Ovary (tissue), 9 donors: ENCODE results near the gene RAB42. TPM values are rescaled to one million over a fixed set of nuclear protein-coding genes. Genes with fewer than 3 reads are reported as not detected.
"Not testable (repeated sequence)": the region's sequence is repeated elsewhere in the genome, so short reads cannot be mapped to it uniquely, and the experiment has no call there.

ENCODE experiments used
- DNase-seq, 5 donors: peaks; one replicate each; pipeline ENCODE4 v3.0.0-alpha.2; 2019 to 2020
- H3K27ac ChIP-seq, 2 donors: fragments of 200-600 bp; one replicate each; pipeline versions ENCODE4 v1.5.1 to v1.8.0; 2019 to 2022
- H3K27me3 ChIP-seq: fragments of 200-600 bp; one replicate; pipeline ENCODE4 v1.8.0; 2022
- H3K36me3 ChIP-seq: fragments of 200-600 bp; sonication (generic); one replicate; pipeline ENCODE4 v1.5.1; 2019
- H3K4me1 ChIP-seq: one replicate; pipeline ENCODE4 v1.8.1; 2013; ENCODE audit warnings: mild to moderate bottlenecking, moderate library complexity; ENCODE audit not compliant: insufficient read depth
- H3K4me3 ChIP-seq: fragments of 200-600 bp; sonication (generic); one replicate; pipeline ENCODE4 v1.5.1; 2017
- H3K9me3 ChIP-seq, 2 donors: fragments of 200-600 bp in 1 of 2; sonication (generic) in 1 of 2; one replicate each; pipeline versions ENCODE4 v1.5.1 to v1.8.1; 2013 to 2019; ENCODE audit warnings: mild to moderate bottlenecking in 1 of 2, moderate library complexity in 1 of 2
- CTCF ChIP-seq, 3 donors: fragments of 450-650 bp in 2 of 3; fragments of 200-600 bp in 1 of 3; IDR thresholded peaks; one replicate each; pipeline versions ENCODE4 v1.5.1 to v1.8.0; 2016 to 2022; ENCODE audit warnings: antibody characterized with exemption in 3 of 3, mild to moderate bottlenecking in 1 of 3
- EP300 ChIP-seq: sonication (generic); formaldehyde crosslinking; IDR thresholded peaks from one replicate; pipeline ENCODE4 v1.6.1; 2017; ENCODE audit warnings: antibody characterized with exemption
- POLR2A ChIP-seq: fragments of 450-650 bp; IDR thresholded peaks from one replicate; pipeline ENCODE4 v1.6.1; 2017; ENCODE audit warnings: antibody characterized with exemption, mild to moderate bottlenecking, moderate library complexity
- WGBS, 3 donors: extraction: QIAGEN DNeasy Blood & Tissue Kit in 1 of 3; methylation state at CpG; one replicate each; pipeline versions ENCODE4 v1.1.5 to v1.1.7; 2013 to 2017; 5-methylcytosine and 5-hydroxymethylcytosine counted together
- intact Hi-C, 4 donors: fragments of 100-400 bp; cut with DNase I; formaldehyde crosslinking; loops; one replicate each; pipeline versions ENCODE4 v1.11.0 to v1.15.1; 2022 to 2023
- polyA plus RNA-seq, 2 donors: library from polyadenylated mRNA; stranded (reverse); fragments of 200-250 nt in 1 of 2; fragments of 350-450 nt in 1 of 2; fragmentation: Illumina TruSeq in 1 of 2; extraction: RNeasy Lipid Tissue Mini Kit (QIAGEN cat#74804) in 1 of 2; gene quantifications; one replicate each; pipeline ENCODE4 v1.2.3, GENCODE V29; 2013 to 2014
- total RNA-seq, 7 donors: library from RNA; depleted of rRNA in 2 of 7; stranded (reverse); fragments of >200 nt in 2 of 7; fragmentation: NEBNext Ultra II Directional in 3 of 7; extraction: Animal tissue kit (Norgen Biotek cat#: 25700) in 3 of 7; gene quantifications; one replicate each; pipeline versions ENCODE4 v1.1.0 to v1.2.4, GENCODE V29; 2016 to 2023
- donor health status: DM: no; HTN: no; CAD: no; lungs with moderate emphysema.
- donor health status: DM: no; HTN: no; CAD: no.
- donor health status: Bipolar disorder and iron deficiency.
- donor health status: DM: yes; HTN: yes; CAD: no.
- donor health status: DM: no; HTN: no; CAD: no.
- donor health status: DM: yes; HTN: yes; CAD: no.

Gene RAB42
- total and polyA plus RNA-seq, 9 donors: 0.36 to 4.2 (median 0.89) TPM; not detected in 1

GRCh38 chr1:28565726-28566125 lies 26.3 kb upstream of the RAB42 start:
- Histone ChIP-seq H3K9me3 (no peaks in the 10 kb centered on the region), H3K27me3 (no peaks in the 10 kb centered on the region), H3K4me3 (no peak overlapping the region)

DNA sequence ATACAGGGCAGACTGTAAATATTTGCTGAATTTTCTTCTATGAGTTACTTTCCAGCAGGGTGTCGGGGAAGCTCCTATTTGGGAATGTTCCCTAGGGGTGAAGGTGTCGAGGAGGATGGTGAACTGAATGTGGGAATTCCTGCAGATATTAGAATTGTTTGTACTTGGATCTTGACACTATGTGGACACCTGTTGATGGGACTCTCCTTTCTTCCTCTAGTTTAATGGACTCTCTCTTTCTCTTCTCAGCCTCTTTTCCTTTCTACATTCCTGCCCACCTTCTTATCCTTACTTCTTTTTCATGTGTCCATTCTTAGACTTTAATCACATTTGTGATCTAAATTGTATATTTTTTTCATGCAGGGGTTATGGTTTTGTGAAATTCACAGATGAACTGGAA lies 25.1 kb upstream of the RAB42 start:
- Histone ChIP-seq H3K4me3 (no peak overlapping the region), H3K27me3 (no peaks in the 10 kb centered on the region), H3K9me3 (no peaks in the 10 kb centered on the region), H3K4me1 (no peaks in the 10 kb centered on the region), H3K27ac (no peak overlapping the region), H3K36me3 (no peaks in the 10 kb centered on the region)
- TF ChIP-seq POLR2A: no peak
- no peak for TF ChIP-seq EP300
- no peak for TF ChIP-seq CTCF (IDR thresholded peaks at IDR 0.05)
- no peak for DNase-seq
- intact Hi-C loops: no loop called here
- WGBS, 3 donors: 84 to 89% (median 86%) methylated on average over 2 of the region's 2 CpGs

More at GRCh38 chr1:28565726-28566125, 26.3 kb upstream of the RAB42 start:
- H3K27ac ChIP-seq: no peak overlapping the region
- H3K36me3 ChIP-seq: no peaks in the 10 kb centered on the region
- no peaks in the 10 kb centered on the region for H3K4me1 ChIP-seq
- intact Hi-C loops: no loop called here
- WGBS, 3 donors: 98% methylated on average over 6 of the region's 6 CpGs
- TF ChIP-seq EP300: no peak
- no peak for TF ChIP-seq POLR2A
- TF ChIP-seq CTCF (IDR thresholded peaks at IDR 0.05): no peak
- DNase-seq: no peak

GRCh38 chr1:28571911-28572310 lies 20.2 kb upstream of the RAB42 start:
- Histone ChIP-seq H3K9me3 (no peaks in the 10 kb centered on the region), H3K27ac (no peak overlapping the region), H3K4me1 (no peaks in the 10 kb centered on the region), H3K27me3 (no peaks in the 10 kb centered on the region), H3K36me3 (no peaks in the 10 kb centered on the region), H3K4me3 (no peak overlapping the region)
- intact Hi-C loops: no loop called here
- TF ChIP-seq POLR2A (no peak), EP300 (no peak), CTCF (IDR thresholded peaks at IDR 0.05) (no peak)
- 79 to 85% (median 82%) methylated on average over 4 of the region's 4 CpGs for WGBS, 3 donors
- DNase-seq: no peak

DNA sequence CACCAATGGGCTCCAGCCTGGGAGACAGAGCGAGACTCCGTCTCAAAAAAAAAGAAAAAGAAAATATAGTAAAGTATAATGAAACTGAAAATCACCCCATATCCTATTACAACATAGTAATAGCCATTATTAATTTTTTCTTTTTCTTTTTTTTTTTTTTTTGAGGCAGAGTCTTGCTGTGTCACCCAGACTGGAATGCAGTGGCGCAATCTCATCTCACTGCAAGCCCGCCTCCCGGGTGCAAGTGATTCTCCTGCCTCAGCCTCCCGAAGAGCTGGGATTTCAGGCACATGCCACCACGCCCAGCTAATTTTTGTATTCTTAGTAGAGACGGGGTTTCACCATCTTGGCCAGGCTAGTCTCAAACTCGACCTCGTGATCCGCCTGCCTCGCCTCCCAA lies 19.2 kb upstream of the RAB42 start:
- H3K4me3 ChIP-seq, DNase-seq, H3K9me3 ChIP-seq, H3K4me1 ChIP-seq, H3K27ac ChIP-seq, H3K27me3 ChIP-seq, H3K36me3 ChIP-seq, intact Hi-C loops: not testable (repeated sequence)
- WGBS, 3 donors: 89 to 90% (median 90%) methylated on average over 12 of the region's 12 CpGs

DNA sequence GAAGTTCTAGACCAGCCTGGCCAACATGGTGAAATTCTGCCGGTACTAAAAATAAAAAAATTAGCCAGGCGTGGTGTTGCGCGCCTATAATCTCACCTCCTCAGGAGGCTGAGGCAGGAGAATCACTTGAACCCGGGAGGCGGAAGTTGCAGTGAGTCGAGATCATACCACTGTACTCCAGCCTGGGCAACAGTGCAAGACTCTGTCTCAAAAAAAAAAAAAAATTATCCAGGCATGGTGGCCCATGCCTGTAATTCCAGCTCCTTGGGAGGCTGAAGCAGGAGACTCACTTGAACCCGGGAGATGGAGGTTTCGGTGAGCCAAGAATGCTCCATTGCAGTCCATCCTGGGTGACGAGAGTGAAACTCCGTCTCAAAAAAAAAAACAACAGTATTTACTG lies 18.5 kb upstream of the RAB42 start:
- WGBS, 3 donors: 96 to 98% (median 98%) methylated on average over 11 of the region's 11 CpGs
- TF ChIP-seq CTCF (IDR thresholded peaks at IDR 0.05): no peak
- TF ChIP-seq POLR2A: no peak
- TF ChIP-seq EP300: no peak
- H3K9me3 ChIP-seq: no peaks in the 10 kb centered on the region
- H3K4me3 ChIP-seq: no peak overlapping the region
- no peaks in the 10 kb centered on the region for H3K27me3 ChIP-seq
- no peaks in the 10 kb centered on the region for H3K36me3 ChIP-seq
- H3K4me1 ChIP-seq: no peaks in the 10 kb centered on the region
- DNase-seq: no peak
- H3K27ac ChIP-seq: no peak overlapping the region
- intact Hi-C loops: no loop called here
